GM23338 (cell line): Measurements from ENCODE around the gene RRAD. TPM values are rescaled to one million over a fixed set of nuclear protein-coding genes. Genes with fewer than 3 reads are reported as not detected.

Experiments used
- ATAC-seq: fragments of 200-7000 bp; cut with Tn5 transposase; 3 replicates; pipeline ENCODE4 v1.9.1; 2020
- DNase-seq: peaks from one replicate; pipeline ENCODE4 v3.0.0-alpha.2; 2015; ENCODE audit warnings: low spot score
- H2AFZ ChIP-seq: fragments of 200-600 bp; sonication (generic); 2 replicates; pipeline ENCODE4 v1.8.0; 2016; ENCODE audit warnings: antibody characterized with exemption, mild to moderate bottlenecking, moderate library complexity
- H3F3A ChIP-seq: fragments of 200-600 bp; sonication (generic); replicated peaks from 2 replicates; pipeline ENCODE4 v1.8.0; 2017; ENCODE audit warnings: antibody characterized with exemption, mixed run types, low read depth
- H3K27ac ChIP-seq: fragments of 200-600 bp; sonication (generic); 2 replicates; pipeline ENCODE4 v1.6.1; 2016; ENCODE audit warnings: low read depth
- H3K27me3 ChIP-seq: fragments of 200-600 bp; sonication (generic); 2 replicates; pipeline ENCODE4 v1.8.0; 2016; ENCODE audit warnings: mild to moderate bottlenecking, mixed run types, moderate library complexity; ENCODE audit not compliant: insufficient read depth
- H3K36me3 ChIP-seq: fragments of 200-600 bp; sonication (generic); 2 replicates; pipeline ENCODE4 v1.8.0; 2016; ENCODE audit warnings: mild to moderate bottlenecking; ENCODE audit not compliant: insufficient read depth
- H3K4me1 ChIP-seq: fragments of 200-600 bp; sonication (generic); 2 replicates; pipeline ENCODE4 v1.8.0; 2016; ENCODE audit warnings: mild to moderate bottlenecking, moderate library complexity; ENCODE audit not compliant: insufficient read depth
- H3K4me2 ChIP-seq: fragments of 200-600 bp; sonication (generic); 2 replicates; pipeline ENCODE4 v1.7.1; 2017; ENCODE audit warnings: mixed run types
- H3K4me3 ChIP-seq: fragments of 200-600 bp; sonication (generic); 2 replicates; pipeline ENCODE4 v1.6.1; 2016; ENCODE audit warnings: mixed run types
- H3K79me2 ChIP-seq: fragments of 200-600 bp; sonication (generic); replicated peaks from 2 replicates; pipeline ENCODE4 v1.8.0; 2017; ENCODE audit warnings: mild to moderate bottlenecking; ENCODE audit not compliant: insufficient read depth
- H3K9me2 ChIP-seq: fragments of 200-600 bp; sonication (generic); 2 replicates; pipeline ENCODE4 v1.8.0; 2017; ENCODE audit not compliant: insufficient read depth
- H4K20me1 ChIP-seq: fragments of 200-600 bp; sonication (generic); replicated peaks from 2 replicates; pipeline ENCODE4 v1.8.0; 2017; ENCODE audit warnings: mild to moderate bottlenecking; ENCODE audit not compliant: insufficient read depth
- H3K27ac Mint-ChIP-seq: 2 replicates; pipeline ENCODE4 v1.8.0; 2020; ENCODE audit warnings: inconsistent platforms, mild to moderate bottlenecking, moderate library complexity, mixed read lengths
- H3K27me3 Mint-ChIP-seq: 3 replicates; pipeline ENCODE4 v1.8.0; 2022; ENCODE audit warnings: low read depth, mild to moderate bottlenecking, moderate library complexity, mixed read lengths, inconsistent platforms; ENCODE audit not compliant: insufficient read depth, poor library complexity
- H3K36me3 Mint-ChIP-seq: 3 replicates; pipeline ENCODE4 v1.8.0; 2021; ENCODE audit warnings: low read depth, mild to moderate bottlenecking, inconsistent platforms, moderate library complexity, mixed read lengths
- H3K4me1 Mint-ChIP-seq: 3 replicates; pipeline ENCODE4 v1.8.0; 2020; ENCODE audit warnings: mild to moderate bottlenecking, inconsistent platforms, mixed read lengths
- H3K4me3 Mint-ChIP-seq: 3 replicates; pipeline ENCODE4 v1.8.0; 2021; ENCODE audit warnings: moderate library complexity, mild to moderate bottlenecking, inconsistent platforms, mixed read lengths
- H3K9me3 Mint-ChIP-seq: 3 replicates; pipeline ENCODE4 v1.8.0; 2020; ENCODE audit warnings: moderate library complexity, mild to moderate bottlenecking, inconsistent platforms, mixed read lengths
- CREB1 ChIP-seq: fragments of 250-450 bp; sonication (Bioruptor Pico); IDR thresholded peaks from 2 replicates; pipeline ENCODE4 v1.5.0; 2020; ENCODE audit warnings: low read depth, mild to moderate bottlenecking, moderate library complexity
- EZH2 ChIP-seq: fragments of 200-600 bp; sonication (generic); IDR thresholded peaks from one replicate; pipeline ENCODE4 v1.8.0; 2017; ENCODE audit warnings: antibody characterized with exemption, mild to moderate bottlenecking, low read depth; ENCODE audit not compliant: unreplicated experiment
- POLR2AphosphoS5 ChIP-seq: IDR thresholded peaks from 2 replicates; pipeline ENCODE4 v1.6.1; 2016; ENCODE audit warnings: antibody characterized with exemption, low read depth
- ZNF331 ChIP-seq: fragments of 250-450 bp; sonication (Bioruptor Pico); IDR thresholded peaks from 2 replicates; pipeline ENCODE4 v1.5.0; 2020; ENCODE audit warnings: low read depth, mild to moderate bottlenecking, moderate library complexity
- ZNF462 ChIP-seq: fragments of 250-450 bp; sonication (Bioruptor Pico); IDR thresholded peaks from 2 replicates; pipeline ENCODE4 v1.5.0; 2020; ENCODE audit warnings: mild to moderate bottlenecking, moderate library complexity
- polyA plus RNA-seq: library from polyadenylated mRNA; unstranded; fragments of >200 nt; fragmentation: Nextera tagmentation; extraction: Ambion mirVana; gene quantifications from 2 replicates; pipeline ENCODE4 v1.2.1, GENCODE V29; 2016
- total RNA-seq: library from RNA; depleted of rRNA; stranded (reverse); fragments of >200 nt; shearing (Covaris generic); gene quantifications from 2 replicates; pipeline ENCODE4 v1.2.3, GENCODE V29; 2014
- TF ChIP-seq, protein P1 (sequence below): IDR thresholded peaks from 2 replicates; pipeline ENCODE4 v1.6.1; 2016; ENCODE audit warnings: antibody characterized with exemption
- TF ChIP-seq, protein P2 (sequence below): IDR thresholded peaks from one replicate; pipeline ENCODE4 v1.6.1; 2018; ENCODE audit warnings: antibody characterized with exemption; ENCODE audit not compliant: unreplicated experiment

RRAD gene
- total and polyA plus RNA-seq, 2 experiments from 2014 or later = 0.18 TPM; not detected in 1

- TF ChIP-seq ZNF331 (CRISPR knock-in tag) = no peak
- TF ChIP-seq, protein P1, sequence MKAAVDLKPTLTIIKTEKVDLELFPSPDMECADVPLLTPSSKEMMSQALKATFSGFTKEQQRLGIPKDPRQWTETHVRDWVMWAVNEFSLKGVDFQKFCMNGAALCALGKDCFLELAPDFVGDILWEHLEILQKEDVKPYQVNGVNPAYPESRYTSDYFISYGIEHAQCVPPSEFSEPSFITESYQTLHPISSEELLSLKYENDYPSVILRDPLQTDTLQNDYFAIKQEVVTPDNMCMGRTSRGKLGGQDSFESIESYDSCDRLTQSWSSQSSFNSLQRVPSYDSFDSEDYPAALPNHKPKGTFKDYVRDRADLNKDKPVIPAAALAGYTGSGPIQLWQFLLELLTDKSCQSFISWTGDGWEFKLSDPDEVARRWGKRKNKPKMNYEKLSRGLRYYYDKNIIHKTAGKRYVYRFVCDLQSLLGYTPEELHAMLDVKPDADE = peak; percentile 80; the same call in 1 of the 2 replicates
- TF ChIP-seq EZH2 = peak; percentile 9
- no peak for TF ChIP-seq CREB1 (CRISPR knock-in tag)
- peak; percentile 88 for TF ChIP-seq POLR2AphosphoS5
These were observed 9.0 kb upstream of the RRAD start, which contains the start of gene CIAO2B (continued) for GRCh38 chr16:66934138-66934838.

DNA sequence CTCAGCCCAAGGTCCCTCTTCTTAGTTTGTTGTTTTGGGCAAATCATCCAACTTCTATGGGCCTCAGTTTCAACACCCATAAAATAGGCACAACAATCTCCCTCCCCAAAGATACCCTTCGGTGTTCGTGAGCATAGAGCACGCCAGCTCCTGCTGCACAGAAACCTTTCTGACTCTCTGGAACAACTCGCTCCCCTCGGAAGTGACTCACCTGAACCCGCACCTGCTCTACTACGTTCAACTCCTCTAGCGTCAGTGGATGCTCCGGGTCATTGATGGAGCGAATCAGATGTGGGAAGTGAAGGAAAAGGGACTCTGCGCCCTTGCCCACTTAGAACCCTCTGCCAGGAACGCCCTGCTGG lies 8.4 kb upstream of the RRAD start:
- Histone ChIP-seq H3K36me3 (no peaks in the 10 kb centered on the region), H3K4me3 (peak overlapping the region; percentile 91), H2AFZ (peak overlapping the region; percentile 93), H3K4me2 (peak overlapping the region; percentile 96), H3K9me2 (no peaks in the 10 kb centered on the region), H3K79me2 (peaks cover 3% of the 10 kb centered on the region; the same call in 1 of the 2 replicates), H3K4me1 (peaks cover 8% of the 10 kb centered on the region), H4K20me1 (peaks cover 10% of the 10 kb centered on the region), H3K27ac (no peak overlapping the region), H3K27me3 (peaks cover 27% of the 10 kb centered on the region), H3F3A (0 out of 2 replicates have a peak, but pooled peaks cover 6% of the 10 kb centered on the region)
- TF ChIP-seq, protein P2, sequence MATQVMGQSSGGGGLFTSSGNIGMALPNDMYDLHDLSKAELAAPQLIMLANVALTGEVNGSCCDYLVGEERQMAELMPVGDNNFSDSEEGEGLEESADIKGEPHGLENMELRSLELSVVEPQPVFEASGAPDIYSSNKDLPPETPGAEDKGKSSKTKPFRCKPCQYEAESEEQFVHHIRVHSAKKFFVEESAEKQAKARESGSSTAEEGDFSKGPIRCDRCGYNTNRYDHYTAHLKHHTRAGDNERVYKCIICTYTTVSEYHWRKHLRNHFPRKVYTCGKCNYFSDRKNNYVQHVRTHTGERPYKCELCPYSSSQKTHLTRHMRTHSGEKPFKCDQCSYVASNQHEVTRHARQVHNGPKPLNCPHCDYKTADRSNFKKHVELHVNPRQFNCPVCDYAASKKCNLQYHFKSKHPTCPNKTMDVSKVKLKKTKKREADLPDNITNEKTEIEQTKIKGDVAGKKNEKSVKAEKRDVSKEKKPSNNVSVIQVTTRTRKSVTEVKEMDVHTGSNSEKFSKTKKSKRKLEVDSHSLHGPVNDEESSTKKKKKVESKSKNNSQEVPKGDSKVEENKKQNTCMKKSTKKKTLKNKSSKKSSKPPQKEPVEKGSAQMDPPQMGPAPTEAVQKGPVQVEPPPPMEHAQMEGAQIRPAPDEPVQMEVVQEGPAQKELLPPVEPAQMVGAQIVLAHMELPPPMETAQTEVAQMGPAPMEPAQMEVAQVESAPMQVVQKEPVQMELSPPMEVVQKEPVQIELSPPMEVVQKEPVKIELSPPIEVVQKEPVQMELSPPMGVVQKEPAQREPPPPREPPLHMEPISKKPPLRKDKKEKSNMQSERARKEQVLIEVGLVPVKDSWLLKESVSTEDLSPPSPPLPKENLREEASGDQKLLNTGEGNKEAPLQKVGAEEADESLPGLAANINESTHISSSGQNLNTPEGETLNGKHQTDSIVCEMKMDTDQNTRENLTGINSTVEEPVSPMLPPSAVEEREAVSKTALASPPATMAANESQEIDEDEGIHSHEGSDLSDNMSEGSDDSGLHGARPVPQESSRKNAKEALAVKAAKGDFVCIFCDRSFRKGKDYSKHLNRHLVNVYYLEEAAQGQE = no peak
- TF ChIP-seq ZNF462 (CRISPR knock-in tag) = no peak
- TF ChIP-seq CREB1 (CRISPR knock-in tag) = no peak
- TF ChIP-seq POLR2AphosphoS5 = no peak
- no peaks in the 10 kb centered on the region for H3K9me3 Mint-ChIP-seq
- H3K4me1 Mint-ChIP-seq = peaks cover 12% of the 10 kb centered on the region
- no peak; the same call in 2 of the 3 replicates for ATAC-seq
- peaks cover 38% of the 10 kb centered on the region for H3K27me3 Mint-ChIP-seq
- H3K4me3 Mint-ChIP-seq = peak overlapping the region; percentile 98
- peak overlapping the region; percentile 87 for H3K27ac Mint-ChIP-seq
- H3K36me3 Mint-ChIP-seq = peaks cover 5% of the 10 kb centered on the region; the same call in 1 of the 3 replicates
- no peak for DNase-seq
